Stimulated activated CD8-positive, alpha-beta memory T cell treated with anti-CD3 and anti-CD28 coated beads, Interleukin-7, amount 100 ng/mL, for 24 hours (primary cell): ENCODE data around the gene MRPS31.

ENCODE experiments used
- DNase-seq: peaks from one replicate; pipeline ENCODE4 v3.0.0-alpha.2; 2020; ENCODE audit warnings: low read depth

MRPS31 gene

GRCh38 chr13:40770934-40771618 lies at the start of gene MRPS31:
MRPS31 (minus strand) TSS chr13:40771190; CDS start chr13:40771136, 54 bp downstream.
- DNase-seq, result peak; percentile 89

DNA sequence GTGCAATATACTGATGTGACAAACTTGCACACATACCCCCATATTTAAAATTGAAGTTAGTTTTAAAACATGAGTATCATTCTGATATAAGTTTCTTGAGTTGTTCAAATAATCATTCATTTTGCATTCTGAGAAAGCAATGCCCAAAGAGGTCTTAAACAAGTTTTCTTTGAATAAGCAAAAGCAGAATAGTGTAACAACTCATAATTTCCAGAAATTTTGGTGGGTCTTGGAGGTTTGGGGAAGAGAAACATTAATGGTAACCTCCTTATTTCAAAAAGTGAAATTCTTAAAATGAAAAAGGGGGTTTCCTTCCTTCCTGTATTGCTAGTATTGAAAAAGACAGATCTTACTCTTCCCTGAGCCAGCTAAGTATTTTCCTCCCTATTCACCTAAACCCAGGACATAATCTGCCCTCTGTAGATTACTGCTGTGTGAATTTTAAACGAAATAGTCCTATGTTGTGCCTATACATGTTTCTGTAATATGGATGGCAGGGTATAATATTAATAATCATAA lies 48.9 kb upstream of the MRPS31 start:
- no peak for DNase-seq

DNA sequence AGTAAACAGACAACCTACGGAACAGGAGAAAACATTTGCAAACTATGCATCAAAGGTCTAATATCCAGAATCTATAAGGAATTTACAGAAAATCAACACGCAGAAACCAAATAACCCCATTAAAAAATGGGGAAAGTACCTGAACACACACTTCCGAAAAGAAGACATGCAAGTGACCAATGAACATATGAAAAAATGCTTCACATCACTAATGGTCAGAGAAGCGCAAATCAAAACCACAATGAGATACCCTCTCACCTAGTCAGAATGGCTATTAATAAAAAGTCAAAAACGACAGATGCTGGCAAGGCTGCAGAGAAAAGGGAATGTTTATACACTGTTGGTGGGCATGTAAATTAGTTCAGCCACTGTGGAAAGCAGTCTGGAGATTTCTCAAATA lies 47.9 kb upstream of the MRPS31 start:
- DNase-seq, result no peak

- no peak for DNase-seq
Observed at GRCh38 chr13:40814803-40815202, 43.8 kb upstream of the MRPS31 start.

GRCh38 chr13:40813667-40814454 lies 42.9 kb upstream of the MRPS31 start:
- DNase-seq, result no peak

- DNase-seq, result no peak
Observed at GRCh38 chr13:40812724-40813445, 41.9 kb upstream of the MRPS31 start.

DNA sequence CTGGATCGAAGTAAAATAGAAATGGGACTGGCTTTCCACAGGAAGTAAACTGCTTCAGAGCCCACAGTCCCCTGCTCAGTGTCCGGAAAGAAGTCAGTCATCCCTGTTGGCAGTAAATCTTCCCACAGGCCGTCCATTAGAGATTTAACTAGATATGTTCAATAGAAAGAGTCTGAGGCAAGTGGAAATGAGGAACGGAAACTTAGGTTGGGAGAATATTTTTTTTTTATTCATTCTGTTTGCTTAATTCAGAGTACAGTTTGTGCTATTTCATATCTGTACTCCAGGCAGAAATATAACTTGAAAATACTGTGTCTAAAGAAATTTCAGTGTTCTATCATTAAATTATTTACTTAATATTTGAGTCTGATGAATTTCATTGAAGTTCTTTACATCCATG lies 41.1 kb upstream of the MRPS31 start:
- DNase-seq, result no peak

- DNase-seq, result no peak
Observed at GRCh38 chr13:40809471-40809870, 38.5 kb upstream of the MRPS31 start.

DNA sequence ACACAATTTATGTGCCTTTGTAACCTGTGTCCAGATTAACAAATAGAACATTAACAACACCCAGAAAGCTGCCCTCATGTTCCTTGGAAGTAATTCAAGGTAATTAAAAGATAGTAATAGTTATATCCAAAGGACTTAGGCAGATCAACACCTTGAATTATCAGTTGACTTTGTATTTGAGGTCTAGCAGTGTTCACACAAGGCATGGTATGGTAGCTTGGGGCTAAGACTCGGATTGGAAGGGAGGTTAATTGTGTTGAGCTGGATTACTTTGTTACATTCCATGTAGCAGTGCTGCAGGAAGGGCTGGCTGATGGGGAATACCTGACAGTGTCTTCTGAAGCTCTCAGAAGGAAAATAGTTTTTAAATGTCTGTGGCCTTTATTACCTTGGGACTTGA lies 35.3 kb upstream of the MRPS31 start:
- DNase-seq, result no peak

DNA sequence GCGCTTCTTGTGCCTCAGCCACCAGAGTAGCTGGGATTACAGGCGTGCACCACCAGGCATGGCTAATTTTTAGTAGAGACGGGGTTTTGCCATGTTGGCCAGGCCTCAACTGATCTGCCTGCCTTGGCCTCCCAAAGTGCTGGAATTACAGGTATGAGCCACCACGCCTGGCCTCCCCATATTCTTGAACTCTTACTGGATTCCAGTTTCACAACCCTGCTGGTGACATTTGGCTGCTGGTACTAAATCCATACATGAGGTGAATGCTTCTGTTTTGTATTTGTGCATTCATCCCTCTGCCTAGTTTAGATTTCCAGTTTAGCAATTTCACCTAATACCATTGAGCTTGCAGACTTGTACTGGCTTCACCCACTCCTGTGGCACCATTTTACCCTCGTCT lies 32.3 kb upstream of the MRPS31 start:
- no peak for DNase-seq

DNA sequence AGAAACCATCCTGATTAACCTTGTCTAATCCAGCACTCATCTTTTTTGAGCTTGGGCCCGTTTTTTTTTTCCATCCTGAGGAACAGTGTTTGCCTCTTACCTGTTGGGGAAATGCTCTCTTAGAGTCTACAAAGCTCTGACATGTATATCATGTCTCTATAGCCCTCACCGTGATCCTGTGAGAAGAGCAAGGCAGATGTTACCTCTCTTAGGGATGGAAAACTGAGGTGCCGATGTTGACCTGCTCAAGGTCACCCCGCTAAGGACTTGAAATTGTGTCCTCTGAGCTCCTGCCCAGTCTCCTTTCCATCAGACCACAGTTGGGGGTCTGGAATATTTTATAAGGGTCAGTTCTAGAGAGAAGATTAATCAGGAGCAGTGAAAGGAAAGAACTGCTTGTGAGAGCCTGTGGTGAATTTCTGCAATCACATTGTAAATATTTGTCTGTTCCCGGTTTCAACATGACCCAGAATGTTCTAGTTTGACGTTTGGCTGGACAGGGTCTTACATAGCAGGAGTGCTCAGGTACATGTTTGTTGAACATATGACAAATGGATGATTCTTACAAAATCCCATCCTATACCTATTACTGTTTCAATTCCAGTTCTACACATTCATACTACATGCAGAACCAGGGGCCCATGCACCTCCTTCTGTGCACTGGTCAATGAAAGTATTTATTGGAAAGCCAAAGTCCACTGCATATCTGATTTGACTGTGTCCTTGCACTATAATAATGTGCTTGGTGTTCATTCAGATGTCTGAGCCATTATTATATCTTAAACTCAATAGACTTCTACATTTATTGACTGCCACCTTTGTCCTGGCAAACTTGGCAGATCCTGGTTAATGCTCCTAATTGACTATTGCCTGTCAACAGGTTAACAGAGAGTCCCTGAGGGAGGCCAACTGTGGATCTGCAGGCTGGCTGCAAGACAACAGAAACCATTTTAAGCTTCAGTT lies 30.5 kb upstream of the MRPS31 start:
- no peak for DNase-seq

- no peak for DNase-seq
Observed at GRCh38 chr13:40800559-40800958, 29.6 kb upstream of the MRPS31 start.

DNA sequence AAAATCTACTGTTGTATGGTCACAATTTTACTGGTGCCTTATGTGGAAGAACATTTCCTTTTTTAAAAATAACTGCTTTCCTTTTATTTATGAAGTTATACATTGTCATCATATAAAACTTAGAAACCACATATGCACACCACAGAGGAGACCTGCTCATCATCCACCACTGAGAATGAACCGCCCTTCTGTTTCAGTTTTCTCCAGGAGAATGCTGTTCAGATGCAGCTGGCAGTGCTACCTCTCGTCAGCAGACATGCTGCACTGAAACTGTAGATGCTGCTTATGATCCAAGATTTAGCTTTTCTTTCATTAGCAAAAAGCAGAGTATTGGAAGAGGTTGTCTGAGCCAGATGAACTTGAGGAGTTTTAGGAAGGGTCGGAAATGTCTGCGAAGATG lies 28.5 kb upstream of the MRPS31 start:
- no peak for DNase-seq

DNA sequence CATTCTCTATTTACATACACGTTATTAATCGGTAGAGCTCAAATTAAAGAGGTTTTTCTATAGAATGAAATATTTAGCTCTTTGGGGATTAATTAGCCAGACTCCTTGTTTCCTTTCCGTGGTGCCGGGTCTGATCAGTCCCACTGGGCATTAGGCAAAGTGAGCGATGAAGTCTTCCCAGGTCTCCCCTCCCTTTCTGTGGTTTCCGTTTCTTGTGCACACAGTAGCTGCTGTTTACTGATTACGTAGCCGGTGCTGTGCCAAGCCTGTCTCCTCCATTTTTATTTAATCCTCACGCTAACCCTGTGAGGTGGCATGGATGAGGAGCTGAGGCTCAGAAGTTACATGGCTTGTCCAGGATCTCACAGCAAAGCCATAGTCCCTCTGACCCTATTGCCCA lies 27.4 kb upstream of the MRPS31 start:
- DNase-seq, result no peak

GRCh38 chr13:40796649-40797048 lies 25.7 kb upstream of the MRPS31 start:
- no peak for DNase-seq

GRCh38 chr13:40794414-40795368 lies 23.7 kb upstream of the MRPS31 start:
- no peak for DNase-seq

DNA sequence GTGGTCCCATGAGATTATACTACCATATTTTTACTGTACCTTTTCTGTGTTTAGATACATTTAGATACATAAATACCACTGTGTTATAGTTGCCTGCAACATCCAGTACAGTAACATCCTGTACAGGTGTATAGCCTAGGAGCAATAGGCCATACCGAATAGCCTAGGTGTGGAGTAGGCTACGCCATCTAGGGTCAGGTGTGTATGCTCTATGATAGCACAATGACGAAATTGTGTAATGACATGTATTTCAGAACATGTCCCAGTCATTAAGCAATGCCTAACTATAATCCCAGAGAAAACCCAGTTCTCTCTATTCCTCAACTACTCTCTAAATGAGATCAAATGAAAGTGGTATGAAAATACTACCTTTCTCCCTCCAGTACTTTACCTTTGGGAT lies 22.3 kb upstream of the MRPS31 start:
- DNase-seq, result no peak

GRCh38 chr13:40792284-40793051 lies 21.5 kb upstream of the MRPS31 start:
- no peak for DNase-seq

- DNase-seq, result no peak
Observed at GRCh38 chr13:40790154-40790616, 19.2 kb upstream of the MRPS31 start.
